Measurements from ENCODE around the gene CSH2.
"Not testable (repeated sequence)": the region's sequence is repeated elsewhere in the genome, so short reads cannot be mapped to it uniquely, and the experiment has no call there.

DNA sequence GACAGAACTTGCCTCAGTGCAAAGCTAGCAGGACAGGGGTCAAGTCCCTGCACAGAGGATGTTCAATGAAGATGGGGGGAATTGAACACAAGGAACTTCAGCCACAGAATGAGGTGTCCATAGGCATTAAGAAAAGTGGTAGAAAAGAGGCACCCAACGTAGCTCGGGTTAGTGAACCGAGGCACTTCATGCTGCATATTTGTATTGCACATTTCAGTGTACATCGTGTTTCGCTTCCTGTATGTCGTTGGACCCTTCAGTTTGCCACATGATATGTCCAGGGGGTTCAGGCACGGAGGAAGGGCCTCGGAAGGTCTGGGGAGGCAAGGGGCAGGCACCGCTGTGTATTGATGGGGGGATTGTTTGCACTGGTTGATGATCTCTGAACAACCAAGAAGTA is 4.9 kb upstream of the CSH2 start:
- TF ChIP-seq, protein P1, sequence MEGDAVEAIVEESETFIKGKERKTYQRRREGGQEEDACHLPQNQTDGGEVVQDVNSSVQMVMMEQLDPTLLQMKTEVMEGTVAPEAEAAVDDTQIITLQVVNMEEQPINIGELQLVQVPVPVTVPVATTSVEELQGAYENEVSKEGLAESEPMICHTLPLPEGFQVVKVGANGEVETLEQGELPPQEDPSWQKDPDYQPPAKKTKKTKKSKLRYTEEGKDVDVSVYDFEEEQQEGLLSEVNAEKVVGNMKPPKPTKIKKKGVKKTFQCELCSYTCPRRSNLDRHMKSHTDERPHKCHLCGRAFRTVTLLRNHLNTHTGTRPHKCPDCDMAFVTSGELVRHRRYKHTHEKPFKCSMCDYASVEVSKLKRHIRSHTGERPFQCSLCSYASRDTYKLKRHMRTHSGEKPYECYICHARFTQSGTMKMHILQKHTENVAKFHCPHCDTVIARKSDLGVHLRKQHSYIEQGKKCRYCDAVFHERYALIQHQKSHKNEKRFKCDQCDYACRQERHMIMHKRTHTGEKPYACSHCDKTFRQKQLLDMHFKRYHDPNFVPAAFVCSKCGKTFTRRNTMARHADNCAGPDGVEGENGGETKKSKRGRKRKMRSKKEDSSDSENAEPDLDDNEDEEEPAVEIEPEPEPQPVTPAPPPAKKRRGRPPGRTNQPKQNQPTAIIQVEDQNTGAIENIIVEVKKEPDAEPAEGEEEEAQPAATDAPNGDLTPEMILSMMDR (conservative IDR thresholded peaks at IDR 0.05; ENCODE audit: low read depth, low read length): not testable (repeated sequence)
- not testable (repeated sequence) for TF ChIP-seq EZH2 (IDR thresholded peaks at IDR 0.05; ENCODE audit: borderline replicate concordance, low read depth, low read length, poor library complexity, severe bottlenecking)
